HG03039 (cell line): ENCODE results near the gene CHML.
A peak's percentile ranks its signal among the peaks of the same experiment; 100 is the strongest.

Experiments
- ATAC-seq: cut with Tn5 transposase; IDR thresholded peaks from one replicate; pipeline ENCODE4 v1.9.1; 2021; ENCODE audit warnings: mild to moderate bottlenecking, moderate library complexity; ENCODE audit not compliant: unreplicated experiment

Gene CHML

GRCh38 chr1:241593186-241593585 is 47.0 kb downstream of the CHML start:
- no peak for ATAC-seq

GRCh38 chr1:241592273-241592958 is 47.8 kb downstream of the CHML start:
- peak; percentile 81 for ATAC-seq

- ATAC-seq, result no peak
Observed at GRCh38 chr1:241591736-241592135, 48.4 kb downstream of the CHML start.

GRCh38 chr1:241591317-241591716 is 48.9 kb downstream of the CHML start:
- no peak for ATAC-seq

GRCh38 chr1:241590719-241591118 is 49.5 kb downstream of the CHML start:
- ATAC-seq, result no peak
